Measurements from ENCODE around the gene MCL1. TPM values are rescaled to one million over a fixed set of nuclear protein-coding genes. Genes with fewer than 3 reads are reported as not detected.

The MCL1 gene
- total RNA-seq, 2 experiments from 2014 or later, result 185 to 265 TPM

Small RNAs within 50 kb of the gene (microRNA-seq; reads per million reads assigned to microRNA genes)
- gene MIR4257 (ENCODE audit: borderline replicate concordance), result not detected

Other genes starting within 250 kb of the MCL1 start
- gene RPRD2, start 215.5 kb downstream of the MCL1 start, total RNA-seq, result 10 to 100 TPM; 24.4 to 32.2 TPM
- gene TARS2, start 92.2 kb downstream of the MCL1 start, total RNA-seq, result 10 to 100 TPM; 43.8 to 58.6 TPM
- 1 to 10 TPM in 1 of 2 experiments, under 1 TPM in 1; 0.96 to 1.2 TPM for gene ECM1, start 71.5 kb downstream of the MCL1 start, total RNA-seq
- gene FALEC, start 63.9 kb downstream of the MCL1 start, total RNA-seq, result under 1 TPM in 1 of 2 experiments, not detected in 1; 0.34 TPM
- gene ADAMTSL4, start 30.2 kb downstream of the MCL1 start, total RNA-seq, result under 1 TPM; 0.28 to 0.59 TPM
- 100 to 1,000 TPM; 197 to 240 TPM for gene ENSA, start 50.0 kb upstream of the MCL1 start, total RNA-seq
- gene GOLPH3L, start 117.5 kb upstream of the MCL1 start, total RNA-seq, result 10 to 100 TPM; 24.2 to 29.1 TPM
- under 1 TPM in 1 of 2 experiments, not detected in 1; 0.25 TPM for gene HORMAD1, start 141.3 kb upstream of the MCL1 start, total RNA-seq
- 10 to 100 TPM; 31.4 to 44.8 TPM for gene CTSS, start 186.2 kb upstream of the MCL1 start, total RNA-seq
- gene CTSK, start 228.7 kb upstream of the MCL1 start, total RNA-seq, result 1 to 10 TPM; 1.5 to 2.1 TPM